ENCODE data around the gene SPRR5. TPM values are rescaled to one million over a fixed set of nuclear protein-coding genes. Genes with fewer than 3 reads are reported as not detected.

Gene SPRR5
- total and polyA plus RNA-seq, 3 donors from 2014 or later: not detected

- H3K4me3 ChIP-seq: no peak overlapping the region
- no peaks in the 10 kb centered on the region for H3K9me3 ChIP-seq
- no peaks in the 10 kb centered on the region for H3K27me3 ChIP-seq
- H3K4me1 ChIP-seq: peaks cover 8% of the 10 kb centered on the region
- H3K36me3 ChIP-seq (ENCODE audit: low read depth, missing control alignments): no peaks in the 10 kb centered on the region
- DNase-seq: no peak
- intact Hi-C loops (cut with DNase I; ENCODE audit: low total_unique reads): no loop called here
- H3K27ac ChIP-seq: no peak overlapping the region
- TF ChIP-seq CTCF (IDR thresholded peaks at IDR 0.05) (no peak), POLR2A (IDR thresholded peaks at IDR 0.05) (no peak)
Measured at GRCh38 chr1:152983234-152983633, 36.2 kb downstream of the SPRR5 start.

- H3K4me1 ChIP-seq: peaks cover 8% of the 10 kb centered on the region
- TF ChIP-seq POLR2A (IDR thresholded peaks at IDR 0.05) (no peak), CTCF (IDR thresholded peaks at IDR 0.05) (no peak)
Measured at GRCh38 chr1:152983743-152984142, 36.7 kb downstream of the SPRR5 start, which contains the start of gene SPRR1A. Gene SPRR1A (plus strand): TSS chr1:152984081. CDS start chr1:152985231, 1,150 bp downstream.

GRCh38 chr1:152986578-152986977 is 39.6 kb downstream of the SPRR5 start:
- no peak for TF ChIP-seq POLR2A (IDR thresholded peaks at IDR 0.05)
- no peak for TF ChIP-seq CTCF (IDR thresholded peaks at IDR 0.05)
- H3K36me3 ChIP-seq (ENCODE audit: low read depth, missing control alignments): no peaks in the 10 kb centered on the region
- no peaks in the 10 kb centered on the region for H3K9me3 ChIP-seq
- no peak overlapping the region for H3K27ac ChIP-seq
- intact Hi-C loops (cut with DNase I; ENCODE audit: low total_unique reads): no loop called here
- 90 to 96% methylated on average over 2 of the region's 2 CpGs for WGBS, 2 donors
- no peak overlapping the region for H3K4me3 ChIP-seq
- no peaks in the 10 kb centered on the region for H3K4me1 ChIP-seq
- DNase-seq: no peak
- no peaks in the 10 kb centered on the region for H3K27me3 ChIP-seq

More at GRCh38 chr1:152983743-152984142, 36.7 kb downstream of the SPRR5 start, which contains the start of gene SPRR1A:
- no peak for DNase-seq
- H3K4me3 ChIP-seq: no peak within 1 kb of the TSS
- H3K9me3 ChIP-seq: no peaks in the 10 kb centered on the region
- WGBS, 2 donors: 85 to 92% methylated on average over 3 of the region's 3 CpGs
- no peaks in the 10 kb centered on the region for H3K36me3 ChIP-seq (ENCODE audit: low read depth, missing control alignments)
- no peak within 1 kb of the TSS for H3K27ac ChIP-seq
- H3K27me3 ChIP-seq: no peaks in the 10 kb centered on the region
- intact Hi-C loops (cut with DNase I; ENCODE audit: low total_unique reads): no loop called here

GRCh38 chr1:152993186-152993585 is 46.2 kb downstream of the SPRR5 start:
- DNase-seq: no peak
- Histone ChIP-seq H3K4me3 (no peak overlapping the region), H3K36me3 (ENCODE audit: low read depth, missing control alignments) (no peaks in the 10 kb centered on the region), H3K9me3 (no peaks in the 10 kb centered on the region), H3K27me3 (no peaks in the 10 kb centered on the region), H3K4me1 (no peaks in the 10 kb centered on the region), H3K27ac (no peak overlapping the region)
- TF ChIP-seq POLR2A (IDR thresholded peaks at IDR 0.05) (no peak), CTCF (IDR thresholded peaks at IDR 0.05) (no peak)
- 70 to 81% methylated on average over 6 of the region's 6 CpGs for WGBS, 2 donors
- intact Hi-C loops (cut with DNase I; ENCODE audit: low total_unique reads): no loop called here

GRCh38 chr1:152995842-152996241 is 48.8 kb downstream of the SPRR5 start:
- no peak for TF ChIP-seq POLR2A (IDR thresholded peaks at IDR 0.05)
- 33 to 38% methylated on average over 1 of the region's 1 CpG for WGBS, 2 donors
- no peaks in the 10 kb centered on the region for H3K27me3 ChIP-seq
- H3K36me3 ChIP-seq (ENCODE audit: low read depth, missing control alignments): no peaks in the 10 kb centered on the region
- DNase-seq: no peak
- no peak overlapping the region for H3K27ac ChIP-seq
- no peaks in the 10 kb centered on the region for H3K9me3 ChIP-seq
- no peak overlapping the region for H3K4me3 ChIP-seq
- no peaks in the 10 kb centered on the region for H3K4me1 ChIP-seq
- intact Hi-C loops (cut with DNase I; ENCODE audit: low total_unique reads): no loop called here
